IMR-90 (cell line): ENCODE measurements around the gene SLC9A9. TPM values are rescaled to one million over a fixed set of nuclear protein-coding genes. Genes with fewer than 3 reads are reported as not detected.

Source experiments
- ATAC-seq: fragments of 200-7000 bp; cut with Tn5 transposase; 2 replicates; pipeline ENCODE4 v1.9.1; 2020; ENCODE audit warnings: low read depth, mild to moderate bottlenecking, moderate library complexity
- BruUV-seq: library from RNA; stranded (reverse); fragments of 400-500 nt; replicated peaks from 2 replicates; lab custom pipeline; 2021; lab: Mats Ljungman, UMichigan
- CTCF ChIA-PET: fragments of 300-600 bp; formaldehyde crosslinking; extraction: SDS; loops from one replicate; lab custom pipeline; 2021; ENCODE audit warnings: antibody characterized with exemption; lab: Yijun Ruan, JAX
- POLR2A ChIA-PET: fragments of 300-600 bp; sonication (Branson Sonifier 250); formaldehyde crosslinking; loops from one replicate; lab custom pipeline; 2022; ENCODE audit warnings: antibody characterized with exemption; ENCODE audit not compliant: unreplicated experiment; lab: Charles Lee
- DNase-seq: peaks from one replicate; pipeline ENCODE4 v3.0.0; 2013
- H2AFZ ChIP-seq: replicated peaks from 2 replicates; pipeline ENCODE3; 2013; ENCODE audit warnings: low read length, mild to moderate bottlenecking; ENCODE audit not compliant: poor library complexity
- H2AK5ac ChIP-seq: 2 replicates; pipeline ENCODE4 v1.6.1; 2013; ENCODE audit warnings: low read depth, low read length, inconsistent platforms
- H2AK9ac ChIP-seq: replicated peaks from 2 replicates; pipeline ENCODE3; 2013; ENCODE audit warnings: mild to moderate bottlenecking, low read depth, low read length, moderate library complexity; ENCODE audit not compliant: poor library complexity
- H2BK120ac ChIP-seq: 2 replicates; pipeline ENCODE4 v1.6.1; 2013; ENCODE audit warnings: low read depth, low read length, inconsistent platforms
- H2BK15ac ChIP-seq: 3 replicates; pipeline ENCODE4 v1.6.1; 2013; ENCODE audit warnings: low read depth, low read length, inconsistent platforms
- H2BK20ac ChIP-seq: 2 replicates; pipeline ENCODE4 v1.6.1; 2013; ENCODE audit warnings: low read depth, mild to moderate bottlenecking, inconsistent platforms, low read length, moderate library complexity
- H2BK5ac ChIP-seq: 2 replicates; pipeline ENCODE4 v1.6.1; 2013; ENCODE audit warnings: mild to moderate bottlenecking, low read depth, low read length, inconsistent platforms; ENCODE audit not compliant: poor library complexity, severe bottlenecking
- H3K14ac ChIP-seq: replicated peaks from 2 replicates; pipeline ENCODE4 v1.6.1; 2013; ENCODE audit warnings: low read depth, low read length, inconsistent platforms
- H3K18ac ChIP-seq: 2 replicates; pipeline ENCODE4 v1.6.1; 2013; ENCODE audit warnings: low read depth, low read length, control low read depth
- H3K23ac ChIP-seq: 2 replicates; pipeline ENCODE4 v1.6.1; 2013; ENCODE audit warnings: low read depth, low read length, inconsistent platforms
- H3K27ac ChIP-seq: 2 replicates; pipeline ENCODE4 v1.5.1; 2013; ENCODE audit warnings: mild to moderate bottlenecking, control low read depth, low read length; ENCODE audit not compliant: insufficient read depth
- H3K27me3 ChIP-seq: 2 replicates; pipeline ENCODE4 v1.6.1; 2013; ENCODE audit warnings: low read length; ENCODE audit not compliant: control insufficient read depth, insufficient read depth
- H3K36me3 ChIP-seq: 2 replicates; pipeline ENCODE4 v1.6.1; 2013; ENCODE audit warnings: low read length, mixed read lengths; ENCODE audit not compliant: control insufficient read depth, insufficient read depth
- H3K4ac ChIP-seq: 2 replicates; pipeline ENCODE4 v1.6.1; 2013; ENCODE audit warnings: low read depth, low read length, inconsistent platforms
- H3K4me1 ChIP-seq: 2 replicates; pipeline ENCODE4 v1.6.1; 2013; ENCODE audit warnings: low read length, mixed read lengths; ENCODE audit not compliant: control insufficient read depth, insufficient read depth
- H3K4me2 ChIP-seq: 2 replicates; pipeline ENCODE4 v1.6.1; 2013; ENCODE audit warnings: low read depth, mild to moderate bottlenecking, control low read depth, low read length, moderate library complexity
- H3K4me3 ChIP-seq: 2 replicates; pipeline ENCODE4 v1.5.1; 2013; ENCODE audit warnings: low read depth, mild to moderate bottlenecking, control low read depth, low read length, moderate library complexity; ENCODE audit not compliant: insufficient read depth
- H3K56ac ChIP-seq: 2 replicates; pipeline ENCODE4 v1.6.1; 2013; ENCODE audit warnings: low read length, inconsistent platforms; ENCODE audit not compliant: insufficient read depth; ENCODE audit errors: extremely low read depth
- H3K79me1 ChIP-seq, 2 experiments: 2 replicates each; pipeline ENCODE4 v1.6.1; 2013; ENCODE audit warnings: low read length in 2 of 2, inconsistent platforms in 1 of 2, low read depth in 1 of 2
- H3K9ac ChIP-seq: 2 replicates; pipeline ENCODE4 v1.6.1; 2013; ENCODE audit warnings: low read depth, low read length, control low read depth
- H3K9me1 ChIP-seq: 2 replicates; pipeline ENCODE4 v1.6.1; 2013; ENCODE audit warnings: low read length, inconsistent platforms; ENCODE audit not compliant: insufficient read depth
- H3K9me3 ChIP-seq: 2 replicates; pipeline ENCODE4 v1.6.1; 2013; ENCODE audit warnings: low read length; ENCODE audit not compliant: control insufficient read depth, insufficient read depth
- H4K20me1 ChIP-seq: 2 replicates; pipeline ENCODE4 v1.6.1; 2013; ENCODE audit warnings: low read length, inconsistent platforms; ENCODE audit not compliant: insufficient read depth
- H4K5ac ChIP-seq: 2 replicates; pipeline ENCODE4 v1.6.1; 2013; ENCODE audit warnings: mild to moderate bottlenecking, low read depth, low read length, control low read depth
- H4K8ac ChIP-seq, 2 experiments: 2 replicates each; pipeline ENCODE4 v1.6.1; 2013; ENCODE audit warnings: low read depth in 2 of 2, low read length in 2 of 2, control low read depth in 1 of 2, inconsistent platforms in 1 of 2
- H4K91ac ChIP-seq: 2 replicates; pipeline ENCODE4 v1.6.1; 2013; ENCODE audit warnings: low read depth, low read length, inconsistent platforms; ENCODE audit not compliant: insufficient read depth
- CEBPB ChIP-seq: IDR thresholded peaks from 2 replicates; pipeline ENCODE4 v1.6.1; 2012; ENCODE audit warnings: low read depth, low read length, improper control_type of control experiment
- CHD1 ChIP-seq: IDR thresholded peaks from 2 replicates; pipeline ENCODE4 v1.6.1; 2012; ENCODE audit warnings: low read depth, low read length, improper control_type of control experiment
- FOS ChIP-seq: fragments of 150-350 bp; IDR thresholded peaks from 2 replicates; pipeline ENCODE4 v1.6.1; 2016; ENCODE audit warnings: low read depth, low read length
- MAZ ChIP-seq: IDR thresholded peaks from 2 replicates; pipeline ENCODE4 v1.6.1; 2012; ENCODE audit warnings: low read depth, mild to moderate bottlenecking, low read length, improper control_type of control experiment, moderate library complexity, borderline replicate concordance
- MXI1 ChIP-seq: IDR thresholded peaks from 2 replicates; pipeline ENCODE4 v1.6.1; 2012; ENCODE audit warnings: low read depth, mild to moderate bottlenecking, low read length, moderate library complexity, borderline replicate concordance
- NFE2L2 ChIP-seq: fragments of 150-350 bp; IDR thresholded peaks from 2 replicates; pipeline ENCODE4 v1.6.1; 2016; ENCODE audit warnings: low read depth, mild to moderate bottlenecking, low read length
- POLR2A ChIP-seq: IDR thresholded peaks from 2 replicates; pipeline ENCODE4 v1.6.1; 2012; ENCODE audit warnings: mild to moderate bottlenecking, low read depth, low read length
- RCOR1 ChIP-seq: IDR thresholded peaks from 2 replicates; pipeline ENCODE4 v1.6.1; 2012; ENCODE audit warnings: mild to moderate bottlenecking, low read length, improper control_type of control experiment; ENCODE audit not compliant: insufficient replicate concordance
- RFX5 ChIP-seq: IDR thresholded peaks from 2 replicates; pipeline ENCODE4 v1.8.0; 2012; ENCODE audit warnings: low read depth, mild to moderate bottlenecking, low read length, moderate library complexity
- SMC3 ChIP-seq: fragments of 150-350 bp; IDR thresholded peaks from 2 replicates; pipeline ENCODE4 v1.6.1; 2016; ENCODE audit warnings: low read depth, mild to moderate bottlenecking, antibody characterized with exemption, low read length, moderate library complexity
- WGBS, 2 experiments: methylation state at CpG; one replicate each; pipeline versions ENCODE4 v1.1.5 to v1.1.7; 2013; ENCODE audit warnings: missing lambda C conversion rate in 2 of 2; ENCODE audit not compliant: insufficient read length in 1 of 2; ENCODE audit errors: extremely low coverage in 2 of 2; 5-methylcytosine and 5-hydroxymethylcytosine counted together
- dilution Hi-C: fragments of 300-500 bp; cut with HindIII; formaldehyde crosslinking; loops from one replicate; pipeline ENCODE4 v1.14.3; 2018; ENCODE audit warnings: low sequenced_read_pairs; ENCODE audit not compliant: unreplicated experiment
- in situ Hi-C: fragments of 300-500 bp; cut with MboI; formaldehyde crosslinking; loops from 3 replicates; pipeline ENCODE4 v1.14.3; 2019; ENCODE audit warnings: low sequenced_read_pairs, inconsistent platforms, mixed read lengths
- intact Hi-C: fragments of 100-400 bp; cut with micrococcal nuclease; formaldehyde crosslinking; loops from 2 replicates; pipeline ENCODE4 v1.10.0; 2022
- polyA plus RNA-seq, 3 experiments: library from polyadenylated mRNA; depleted of rRNA; stranded (reverse); fragments of >200 nt; gene quantifications; 2 replicates each; pipeline ENCODE4 v1.2.3, GENCODE V29; 2012; ENCODE audit warnings: low replicate concordance in 1 of 3
- total RNA-seq: library from RNA; depleted of rRNA; stranded (reverse); fragments of >200 nt; gene quantifications from 2 replicates; pipeline ENCODE4 v1.2.3, GENCODE V29; 2012
- TF ChIP-seq, protein P1 (sequence below): fragments of 150-350 bp; IDR thresholded peaks from 2 replicates; pipeline ENCODE4 v1.6.1; 2016; ENCODE audit warnings: low read depth, mild to moderate bottlenecking, low read length, moderate library complexity, borderline replicate concordance
- TF ChIP-seq, protein P2 (sequence below): fragments of 150-350 bp; IDR thresholded peaks from 2 replicates; pipeline ENCODE4 v1.6.1; 2017; ENCODE audit warnings: mild to moderate bottlenecking, antibody characterized with exemption, low read length, low read depth
- TF ChIP-seq, protein P3 (sequence below): conservative IDR thresholded peaks from 2 replicates; pipeline ENCODE4 v1.5.1; 2012; ENCODE audit warnings: mild to moderate bottlenecking, low read depth, low read length, improper control_type of control experiment

Gene SLC9A9
- total and polyA plus RNA-seq, 2 of the 4 experiments (the other 2 are of a cell fraction) = 1.4 to 2.3 TPM

DNA sequence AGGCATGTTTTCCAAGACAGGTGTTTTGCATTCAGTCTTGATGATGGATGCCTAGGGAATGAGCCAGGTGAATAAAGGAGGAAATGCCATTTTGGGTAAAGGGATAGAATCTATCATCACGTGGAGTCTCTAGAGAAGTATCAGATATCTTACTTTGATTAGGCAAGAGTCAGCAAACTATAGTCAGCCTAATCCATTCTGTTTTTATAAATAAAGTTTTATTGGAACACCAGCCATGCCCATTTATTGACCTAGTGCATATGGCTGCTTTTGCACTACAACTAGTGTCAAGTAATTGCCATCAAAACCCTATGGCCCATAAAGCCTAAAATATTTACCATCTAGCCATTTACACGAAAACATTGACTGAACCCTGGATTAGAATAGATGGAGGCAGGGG lies 231.2 kb downstream of the SLC9A9 start:
- Histone ChIP-seq H3K9me1 (no peaks in the 10 kb centered on the region), H3K4me1 (no peaks in the 10 kb centered on the region), H3K4me3 (no peak overlapping the region), H3K14ac (no peak overlapping the region), H3K27me3 (no peaks in the 10 kb centered on the region), H3K9ac (no peak overlapping the region), H3K23ac (no peak overlapping the region), H2BK20ac (no peak overlapping the region), H2BK120ac (no peak overlapping the region), H3K36me3 (no peaks in the 10 kb centered on the region), H3K79me1 (no peaks in the 10 kb centered on the region), H2BK15ac (no peak overlapping the region), H3K9me3 (no peaks in the 10 kb centered on the region), H4K5ac (no peak overlapping the region), H4K91ac (no peak overlapping the region), H2AFZ (no peak overlapping the region), H3K4me2 (no peak overlapping the region), H3K27ac (no peak overlapping the region), H3K56ac (no peak overlapping the region), H2BK5ac (no peak overlapping the region), H3K18ac (no peak overlapping the region), H3K4ac (no peak overlapping the region), H4K20me1 (no peaks in the 10 kb centered on the region), H2AK5ac (no peak overlapping the region), H2AK9ac (no peak overlapping the region), H4K8ac (no peak overlapping the region)
- ChIA-PET CTCF (no interaction called here), POLR2A (no interaction called here)
- TF ChIP-seq, protein P1, sequence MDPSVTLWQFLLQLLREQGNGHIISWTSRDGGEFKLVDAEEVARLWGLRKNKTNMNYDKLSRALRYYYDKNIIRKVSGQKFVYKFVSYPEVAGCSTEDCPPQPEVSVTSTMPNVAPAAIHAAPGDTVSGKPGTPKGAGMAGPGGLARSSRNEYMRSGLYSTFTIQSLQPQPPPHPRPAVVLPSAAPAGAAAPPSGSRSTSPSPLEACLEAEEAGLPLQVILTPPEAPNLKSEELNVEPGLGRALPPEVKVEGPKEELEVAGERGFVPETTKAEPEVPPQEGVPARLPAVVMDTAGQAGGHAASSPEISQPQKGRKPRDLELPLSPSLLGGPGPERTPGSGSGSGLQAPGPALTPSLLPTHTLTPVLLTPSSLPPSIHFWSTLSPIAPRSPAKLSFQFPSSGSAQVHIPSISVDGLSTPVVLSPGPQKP = no peak
- TF ChIP-seq CHD1 (no peak), SMC3 (no peak), RFX5 (no peak), FOS (no peak), CEBPB (no peak), MXI1 (no peak), MAZ (no peak), RCOR1 (no peak), POLR2A (no peak), NFE2L2 (no peak)
- TF ChIP-seq, protein P2, sequence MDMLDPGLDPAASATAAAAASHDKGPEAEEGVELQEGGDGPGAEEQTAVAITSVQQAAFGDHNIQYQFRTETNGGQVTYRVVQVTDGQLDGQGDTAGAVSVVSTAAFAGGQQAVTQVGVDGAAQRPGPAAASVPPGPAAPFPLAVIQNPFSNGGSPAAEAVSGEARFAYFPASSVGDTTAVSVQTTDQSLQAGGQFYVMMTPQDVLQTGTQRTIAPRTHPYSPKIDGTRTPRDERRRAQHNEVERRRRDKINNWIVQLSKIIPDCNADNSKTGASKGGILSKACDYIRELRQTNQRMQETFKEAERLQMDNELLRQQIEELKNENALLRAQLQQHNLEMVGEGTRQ = no peak
- TF ChIP-seq, protein P3, sequence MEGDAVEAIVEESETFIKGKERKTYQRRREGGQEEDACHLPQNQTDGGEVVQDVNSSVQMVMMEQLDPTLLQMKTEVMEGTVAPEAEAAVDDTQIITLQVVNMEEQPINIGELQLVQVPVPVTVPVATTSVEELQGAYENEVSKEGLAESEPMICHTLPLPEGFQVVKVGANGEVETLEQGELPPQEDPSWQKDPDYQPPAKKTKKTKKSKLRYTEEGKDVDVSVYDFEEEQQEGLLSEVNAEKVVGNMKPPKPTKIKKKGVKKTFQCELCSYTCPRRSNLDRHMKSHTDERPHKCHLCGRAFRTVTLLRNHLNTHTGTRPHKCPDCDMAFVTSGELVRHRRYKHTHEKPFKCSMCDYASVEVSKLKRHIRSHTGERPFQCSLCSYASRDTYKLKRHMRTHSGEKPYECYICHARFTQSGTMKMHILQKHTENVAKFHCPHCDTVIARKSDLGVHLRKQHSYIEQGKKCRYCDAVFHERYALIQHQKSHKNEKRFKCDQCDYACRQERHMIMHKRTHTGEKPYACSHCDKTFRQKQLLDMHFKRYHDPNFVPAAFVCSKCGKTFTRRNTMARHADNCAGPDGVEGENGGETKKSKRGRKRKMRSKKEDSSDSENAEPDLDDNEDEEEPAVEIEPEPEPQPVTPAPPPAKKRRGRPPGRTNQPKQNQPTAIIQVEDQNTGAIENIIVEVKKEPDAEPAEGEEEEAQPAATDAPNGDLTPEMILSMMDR = no peak
- dilution Hi-C loops (no loop called here), in situ Hi-C loops (no loop called here), intact Hi-C loops (no loop called here)
- DNase-seq (no peak), ATAC-seq (no peak)
- no CpG with 5 or more reads among the region's 2 CpGs for WGBS, 2 experiments
- BruUV-seq = no TSS peak
